HG03469 (cell line): ENCODE results near the gene CD300H.

Experiments
- ATAC-seq: cut with Tn5 transposase; IDR thresholded peaks from one replicate; pipeline ENCODE4 v1.9.1; 2021; ENCODE audit warnings: mild to moderate bottlenecking, moderate library complexity, moderate number of reproducible peaks; ENCODE audit not compliant: unreplicated experiment

The CD300H gene

GRCh38 chr17:74512036-74512435 lies 55.3 kb downstream of the CD300H start:
- no peak for ATAC-seq
